Fibroblast of the aortic adventitia (primary cell): Measurements from ENCODE around the gene EYS. TPM values are rescaled to one million over a fixed set of nuclear protein-coding genes. Genes with fewer than 3 reads are reported as not detected.

ENCODE experiments used
- DNase-seq: peaks from one replicate; pipeline ENCODE4 v3.0.0-alpha.2; 2010; ENCODE audit warnings: low read depth
- H3K4me3 ChIP-seq: 2 replicates; pipeline ENCODE4 v1.5.1; 2011; ENCODE audit warnings: low read depth, mild to moderate bottlenecking, control low read depth, low read length, moderate library complexity
- CTCF ChIP-seq: IDR thresholded peaks from 2 replicates; pipeline ENCODE4 v1.5.1; 2011; ENCODE audit warnings: mild to moderate bottlenecking, low read length, control low read depth, inconsistent platforms; ENCODE audit not compliant: insufficient read depth
- total RNA-seq: library from RNA; depleted of rRNA; stranded (reverse); fragments of >200 nt; gene quantifications from 2 replicates; pipeline ENCODE4 v1.2.3, GENCODE V29; 2012; ENCODE audit warnings: low replicate concordance

Gene EYS
- total RNA-seq, 1 donor, result 0.09 TPM

GRCh38 chr6:64737418-64737817 lies 969.6 kb downstream of the EYS start:
- H3K4me3 ChIP-seq, result no peak overlapping the region
- DNase-seq, result no peak
- no peak for TF ChIP-seq CTCF

DNA sequence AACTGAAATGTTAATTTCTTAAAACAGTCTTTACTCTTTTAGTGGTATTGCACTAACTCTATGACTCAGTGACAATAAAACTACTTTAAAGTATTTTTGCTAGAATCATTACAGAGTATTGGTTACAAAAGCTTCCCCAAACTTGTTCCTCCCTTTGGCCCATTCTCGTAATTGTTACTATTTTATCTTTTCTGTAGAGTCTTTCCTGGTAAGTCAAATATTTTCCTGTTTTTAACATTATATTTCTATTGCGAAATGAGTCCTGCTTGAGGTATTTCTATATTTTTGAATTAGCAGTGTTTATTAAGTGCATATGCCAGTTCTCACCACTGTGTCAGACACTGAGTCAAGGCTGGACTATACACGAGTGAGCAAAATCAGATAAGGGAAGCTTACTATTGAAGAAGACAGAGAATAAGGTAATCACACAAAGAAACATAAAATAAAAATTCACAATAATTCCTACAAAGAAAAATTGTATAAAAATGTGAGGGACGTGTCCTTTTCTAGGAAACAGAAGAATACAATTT lies 970.5 kb downstream of the EYS start:
- DNase-seq, result no peak
- TF ChIP-seq CTCF, result no peak
- H3K4me3 ChIP-seq, result no peak overlapping the region

GRCh38 chr6:64733433-64733832 lies 973.6 kb downstream of the EYS start:
- TF ChIP-seq CTCF, result no peak
- no peak for DNase-seq
- H3K4me3 ChIP-seq, result no peak overlapping the region

GRCh38 chr6:64732888-64733287 lies 974.1 kb downstream of the EYS start:
- no peak overlapping the region for H3K4me3 ChIP-seq
- no peak for TF ChIP-seq CTCF
- no peak for DNase-seq

DNA sequence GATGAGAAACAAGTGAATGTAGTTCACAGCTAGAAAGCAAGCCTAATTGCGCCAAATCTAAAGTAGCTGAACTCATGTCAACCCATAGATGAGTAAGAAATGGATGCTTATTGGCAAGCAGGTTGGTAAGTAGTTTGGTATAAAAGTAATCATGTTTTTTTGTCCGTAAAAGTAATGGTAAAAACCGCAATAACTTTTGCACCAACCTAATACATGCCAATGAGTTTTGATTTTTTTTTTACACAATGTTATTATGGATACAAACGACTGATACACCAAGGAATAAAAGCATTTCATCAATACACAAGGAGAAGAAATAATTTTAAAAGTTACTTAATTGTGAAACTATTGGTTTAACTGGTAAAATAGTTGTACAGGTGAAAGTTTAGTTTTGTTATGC lies 977.5 kb downstream of the EYS start:
- no peak for TF ChIP-seq CTCF
- DNase-seq, result no peak
- H3K4me3 ChIP-seq, result no peak overlapping the region

- no peak for TF ChIP-seq CTCF
- H3K4me3 ChIP-seq, result no peak overlapping the region
- no peak for DNase-seq
Observed at GRCh38 chr6:64727075-64727474, 980.0 kb downstream of the EYS start.

DNA sequence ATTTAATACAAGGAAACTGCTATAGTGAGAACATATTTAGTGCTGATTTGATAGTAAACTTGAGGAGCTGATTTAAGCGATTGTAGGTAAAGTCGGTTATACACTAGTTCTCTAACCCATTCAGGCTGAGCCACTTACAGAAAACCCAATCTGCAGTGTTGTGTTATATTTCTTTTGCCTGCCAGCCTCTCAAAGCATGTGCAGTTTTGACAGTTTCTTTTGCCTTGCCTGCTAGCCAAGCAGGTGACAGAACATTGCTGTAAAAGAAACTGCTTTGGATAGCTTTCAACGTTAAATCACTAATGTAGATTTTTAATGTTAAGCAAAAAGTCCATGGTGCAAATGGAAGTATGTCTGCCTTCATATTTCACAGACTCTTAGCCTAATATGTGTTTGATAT lies 982.9 kb downstream of the EYS start:
- TF ChIP-seq CTCF, result no peak
- no peak for DNase-seq
- no peak overlapping the region for H3K4me3 ChIP-seq
